ENCODE data around the gene DECR2. TPM values are rescaled to one million over a fixed set of nuclear protein-coding genes. Genes with fewer than 3 reads are reported as not detected.
A peak's percentile ranks its signal among the peaks of the same experiment; 100 is the strongest.
"Not testable (repeated sequence)": the region's sequence is repeated elsewhere in the genome, so short reads cannot be mapped to it uniquely, and the experiment has no call there.

DECR2 gene
- total RNA-seq, 2 donors from 2014 or later, result 12.0 to 12.7 TPM

GRCh38 chr16:372302-372983 is 29.2 kb upstream of the DECR2 start:
- H3K9me3 Mint-ChIP-seq, result no peaks in the 10 kb centered on the region
- H3K4me3 Mint-ChIP-seq, result peak overlapping the region; percentile 20
- peak overlapping the region; percentile 43 for H3K27ac Mint-ChIP-seq
- no peaks in the 10 kb centered on the region for H3K27me3 Mint-ChIP-seq
- H3K36me3 Mint-ChIP-seq (ENCODE audit: low read depth), result peaks cover 31% of the 10 kb centered on the region
- H3K4me1 Mint-ChIP-seq, result peaks cover 6% of the 10 kb centered on the region
- no peak for ATAC-seq (replicated peaks)

DNA sequence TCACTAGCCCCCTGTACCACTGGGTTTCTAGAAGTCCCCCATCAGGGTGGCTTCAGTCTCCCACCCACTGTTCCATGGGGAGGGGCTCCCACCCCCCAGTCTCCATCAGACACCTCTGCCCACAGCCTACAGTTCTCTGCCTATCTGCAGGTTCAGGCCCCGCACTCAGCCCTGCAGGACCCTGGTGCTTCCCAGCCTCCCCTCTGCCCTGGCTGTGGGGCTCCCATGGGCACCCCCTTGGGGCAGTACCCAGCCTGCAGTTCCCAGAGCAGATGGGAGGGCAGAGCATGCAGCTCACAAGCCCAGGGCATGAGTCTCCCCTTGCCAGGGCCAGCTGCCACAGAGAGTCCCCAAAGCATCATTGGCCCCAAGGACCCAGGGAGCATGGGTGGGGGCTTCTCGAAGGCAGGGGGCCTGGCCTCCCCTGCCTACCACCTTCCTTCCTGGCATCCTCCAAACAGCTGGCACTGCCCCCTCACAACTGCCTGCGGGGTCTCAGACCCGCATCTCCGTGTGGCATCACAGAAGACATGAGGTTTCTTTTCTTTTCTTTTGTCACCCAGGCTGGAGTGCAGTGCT is 28.6 kb upstream of the DECR2 start:
- Mint-ChIP-seq H3K4me3 (no peak overlapping the region), H3K27me3 (no peaks in the 10 kb centered on the region), H3K4me1 (peaks cover 6% of the 10 kb centered on the region), H3K9me3 (no peaks in the 10 kb centered on the region), H3K36me3 (ENCODE audit: low read depth) (peaks cover 28% of the 10 kb centered on the region), H3K27ac (peak overlapping the region; percentile 26)
- ATAC-seq (replicated peaks), result no peak

- H3K27ac Mint-ChIP-seq, result no peak overlapping the region
- H3K36me3 Mint-ChIP-seq (ENCODE audit: low read depth), result peaks cover 24% of the 10 kb centered on the region
- H3K27me3 Mint-ChIP-seq, result no peaks in the 10 kb centered on the region
- no peak overlapping the region for H3K4me3 Mint-ChIP-seq
- H3K4me1 Mint-ChIP-seq, result peaks cover 6% of the 10 kb centered on the region
- H3K9me3 Mint-ChIP-seq, result no peaks in the 10 kb centered on the region
- no peak for ATAC-seq (replicated peaks)
These were observed 27.7 kb upstream of the DECR2 start for GRCh38 chr16:373848-374615.

- H3K36me3 Mint-ChIP-seq (ENCODE audit: low read depth), result peaks cover 18% of the 10 kb centered on the region
- H3K4me3 Mint-ChIP-seq, result no peak overlapping the region
- no peaks in the 10 kb centered on the region for H3K9me3 Mint-ChIP-seq
- no peak for ATAC-seq (replicated peaks)
- peaks cover 6% of the 10 kb centered on the region for H3K4me1 Mint-ChIP-seq
- H3K27me3 Mint-ChIP-seq, result no peaks in the 10 kb centered on the region
- no peak overlapping the region for H3K27ac Mint-ChIP-seq
These were observed 27.1 kb upstream of the DECR2 start for GRCh38 chr16:374616-374926.

DNA sequence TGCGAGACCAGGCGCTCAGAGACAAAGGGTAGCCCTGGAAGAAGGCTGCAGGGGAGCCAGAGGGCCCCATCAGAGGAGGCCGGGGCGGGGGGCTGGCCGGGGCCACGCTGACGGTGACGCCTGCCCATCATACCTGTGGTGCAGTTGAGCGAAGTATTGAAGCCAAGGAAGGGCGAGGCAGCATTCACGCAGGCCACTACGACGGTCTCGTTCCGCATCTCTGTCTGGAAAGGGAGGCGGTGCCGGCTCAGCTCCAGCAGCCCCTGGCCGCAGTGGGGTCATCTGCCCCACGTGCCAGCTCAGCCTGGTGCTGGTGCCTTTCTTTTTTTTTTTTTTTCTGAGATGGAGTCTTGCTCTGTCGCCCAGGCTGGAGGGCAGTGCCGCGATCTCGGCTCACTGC is 26.5 kb upstream of the DECR2 start:
- H3K4me1 Mint-ChIP-seq, result peaks cover 6% of the 10 kb centered on the region
- H3K9me3 Mint-ChIP-seq, result no peaks in the 10 kb centered on the region
- H3K27ac Mint-ChIP-seq, result no peak overlapping the region
- H3K4me3 Mint-ChIP-seq, result no peak overlapping the region
- no peaks in the 10 kb centered on the region for H3K27me3 Mint-ChIP-seq
- ATAC-seq (replicated peaks), result no peak
- peaks cover 13% of the 10 kb centered on the region for H3K36me3 Mint-ChIP-seq (ENCODE audit: low read depth)

DNA sequence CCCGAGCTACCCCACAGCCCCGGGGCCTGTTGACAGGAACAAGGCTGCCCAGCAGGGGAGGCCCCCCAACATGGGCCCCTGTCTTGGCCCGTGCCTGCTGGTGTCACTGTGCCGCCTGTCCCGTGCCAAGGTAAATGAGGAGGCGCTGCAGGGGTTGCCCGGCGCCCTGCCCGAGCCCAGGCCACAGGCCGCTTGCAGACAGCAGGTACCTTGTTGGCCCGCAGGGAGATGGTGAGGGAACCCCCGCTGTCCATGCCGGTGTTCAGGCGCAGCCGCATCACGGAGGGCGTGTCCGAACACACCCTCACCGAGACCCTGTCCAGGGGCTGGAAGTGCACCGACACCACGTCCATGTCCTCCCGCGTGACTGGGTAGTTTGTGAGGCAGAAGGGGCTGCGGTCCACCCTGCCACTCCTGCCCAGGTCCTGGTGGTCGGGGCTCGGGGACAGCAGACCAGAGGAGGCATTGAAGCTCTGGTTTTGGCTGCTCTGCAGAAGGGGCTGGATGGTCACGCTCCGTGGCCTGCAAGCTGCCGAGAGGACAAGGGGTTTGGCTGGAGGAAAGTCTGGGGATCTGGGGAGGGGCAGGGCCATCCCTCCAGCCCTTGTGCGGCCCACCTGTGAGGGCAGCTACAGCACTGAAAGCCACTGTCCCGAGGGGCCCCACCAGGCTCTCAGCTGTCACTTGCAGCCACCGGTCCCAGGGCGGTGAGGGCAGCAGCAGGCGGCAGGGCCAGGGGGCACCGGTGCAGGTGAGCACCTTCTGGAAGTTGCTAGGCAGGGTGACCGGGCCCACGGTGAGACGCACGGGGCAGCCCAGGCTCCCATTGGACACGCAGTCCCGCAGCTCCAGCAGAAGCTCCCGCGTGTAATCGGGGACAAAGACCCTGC is 25.5 kb upstream of the DECR2 start:
- H3K4me1 Mint-ChIP-seq, result no peaks in the 10 kb centered on the region
- no peak overlapping the region for H3K27ac Mint-ChIP-seq
- ATAC-seq (replicated peaks), result no peak
- H3K4me3 Mint-ChIP-seq, result no peak overlapping the region
- no peaks in the 10 kb centered on the region for H3K27me3 Mint-ChIP-seq
- peaks cover 5% of the 10 kb centered on the region for H3K36me3 Mint-ChIP-seq (ENCODE audit: low read depth)
- no peaks in the 10 kb centered on the region for H3K9me3 Mint-ChIP-seq

DNA sequence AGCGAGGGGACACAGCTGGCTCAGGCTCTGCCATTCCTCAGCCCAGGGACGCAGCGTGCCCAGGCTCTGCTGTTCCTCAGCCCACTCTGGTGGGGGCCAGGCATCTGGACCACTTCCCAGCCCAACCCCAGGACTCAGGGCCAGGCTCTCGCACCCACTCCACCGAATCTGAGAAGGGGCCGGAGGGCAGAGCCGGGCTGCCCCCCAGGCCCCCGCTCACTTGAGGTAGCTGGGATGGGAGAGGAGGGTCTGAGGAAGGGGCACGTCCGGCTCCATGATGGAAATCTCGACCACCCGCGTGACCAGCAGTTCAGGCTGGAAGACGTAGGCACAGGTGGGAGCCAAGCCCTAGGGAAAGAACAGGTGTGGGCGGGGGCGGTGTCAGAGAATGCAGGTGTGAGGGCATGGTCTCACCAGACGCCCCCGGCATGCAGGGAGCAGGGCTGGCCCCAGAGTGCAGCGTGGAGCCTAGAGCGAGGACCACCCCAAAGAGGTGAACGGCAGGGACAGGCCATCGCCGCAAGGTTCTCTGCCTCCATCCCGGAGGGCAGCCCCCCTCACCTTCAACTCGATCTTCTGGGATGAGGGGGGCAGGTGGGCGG is 24.8 kb upstream of the DECR2 start:
- Mint-ChIP-seq H3K27me3 (no peaks in the 10 kb centered on the region), H3K36me3 (ENCODE audit: low read depth) (peaks cover 5% of the 10 kb centered on the region), H3K4me1 (no peaks in the 10 kb centered on the region), H3K27ac (no peak overlapping the region), H3K4me3 (no peak overlapping the region), H3K9me3 (no peaks in the 10 kb centered on the region)
- ATAC-seq (replicated peaks), result no peak

DNA sequence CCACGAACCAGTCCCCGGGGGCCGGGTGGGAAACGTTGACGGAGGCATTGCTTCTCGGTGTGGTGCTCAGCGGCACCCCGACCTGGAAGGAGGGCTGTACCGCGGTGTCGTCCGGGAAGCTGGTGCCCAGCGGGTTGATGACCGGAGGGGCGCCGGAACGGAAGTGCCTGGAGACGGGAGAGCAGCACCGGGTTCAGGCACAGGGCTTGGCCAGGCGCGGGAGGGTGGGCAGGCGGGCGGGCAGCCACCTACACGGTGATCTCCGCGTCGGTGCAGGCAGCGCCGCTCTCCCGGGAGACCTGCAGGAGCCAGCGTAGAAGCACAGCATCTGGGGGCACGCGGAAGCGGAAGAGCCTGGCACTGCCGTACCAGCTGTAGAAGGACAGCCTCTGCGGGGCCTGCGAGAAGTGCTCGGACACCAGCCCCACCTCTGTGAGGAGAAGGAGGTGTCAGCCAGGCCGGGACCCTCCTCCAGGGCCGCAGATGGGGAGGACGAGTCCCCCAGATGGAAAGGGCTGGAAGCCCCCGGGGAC is 24.2 kb upstream of the DECR2 start:
- Mint-ChIP-seq H3K27ac (no peak overlapping the region), H3K27me3 (no peaks in the 10 kb centered on the region), H3K4me3 (no peak overlapping the region), H3K4me1 (no peaks in the 10 kb centered on the region), H3K36me3 (ENCODE audit: low read depth) (peaks cover 5% of the 10 kb centered on the region), H3K9me3 (no peaks in the 10 kb centered on the region)
- ATAC-seq (replicated peaks), result no peak

- H3K27me3 Mint-ChIP-seq; H3K9me3 Mint-ChIP-seq; H3K4me1 Mint-ChIP-seq; ATAC-seq (replicated peaks); H3K27ac Mint-ChIP-seq; H3K4me3 Mint-ChIP-seq; H3K36me3 Mint-ChIP-seq (ENCODE audit: low read depth): not testable (repeated sequence)
These were observed 23.4 kb upstream of the DECR2 start for GRCh38 chr16:378113-378820.

GRCh38 chr16:378821-379182 is 22.9 kb upstream of the DECR2 start:
- Mint-ChIP-seq H3K36me3 (ENCODE audit: low read depth) (no peaks in the 10 kb centered on the region), H3K27ac (no peak overlapping the region), H3K27me3 (no peaks in the 10 kb centered on the region), H3K4me1 (peaks cover 6% of the 10 kb centered on the region), H3K4me3 (peak overlapping the region; percentile 70), H3K9me3 (no peaks in the 10 kb centered on the region)
- no peak for ATAC-seq (replicated peaks)

DNA sequence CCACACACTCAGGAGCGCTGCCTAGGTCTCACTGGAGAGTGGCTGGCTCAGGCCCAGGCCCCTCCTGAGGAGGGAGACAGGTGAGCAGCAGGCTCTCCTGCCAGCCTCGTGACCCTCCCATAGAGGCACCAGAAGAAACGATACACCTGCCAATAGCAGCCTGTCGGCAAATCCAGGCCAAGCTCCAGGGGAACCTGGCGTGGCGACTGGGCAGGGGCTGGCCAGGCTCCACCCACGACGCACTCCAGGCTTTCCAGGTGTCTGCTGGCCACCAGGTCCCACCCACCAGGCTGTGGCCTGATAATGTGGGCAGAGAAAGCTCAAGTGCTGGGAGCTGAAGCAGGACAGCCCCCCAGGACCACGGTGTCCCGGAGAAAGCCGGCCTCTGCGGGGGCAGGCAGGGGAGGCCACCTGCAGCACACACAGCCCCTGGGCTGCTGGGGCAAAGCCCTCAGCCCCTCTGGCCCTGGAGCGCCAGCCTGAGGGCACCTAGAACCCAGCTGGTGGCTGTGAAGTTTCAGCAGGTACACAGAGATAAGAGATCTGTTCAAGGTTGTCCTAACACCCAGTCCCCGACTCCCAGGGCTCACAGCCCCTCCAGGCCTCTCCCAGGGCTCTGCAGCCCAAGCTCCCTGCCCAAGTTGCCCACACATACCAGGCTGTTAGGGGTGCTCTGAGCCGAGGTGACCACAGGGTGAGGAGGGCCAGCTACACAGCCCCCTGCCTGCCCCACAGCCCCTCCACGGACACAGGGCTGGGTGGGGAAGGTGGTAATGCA is 22.3 kb upstream of the DECR2 start:
- Mint-ChIP-seq H3K36me3 (ENCODE audit: low read depth) (no peaks in the 10 kb centered on the region), H3K9me3 (no peaks in the 10 kb centered on the region), H3K27me3 (no peaks in the 10 kb centered on the region), H3K27ac (peak overlapping the region; percentile 78), H3K4me3 (peak overlapping the region; percentile 70), H3K4me1 (peaks cover 6% of the 10 kb centered on the region)
- ATAC-seq (replicated peaks), result no peak

- no peaks in the 10 kb centered on the region for H3K9me3 Mint-ChIP-seq
- H3K4me3 Mint-ChIP-seq, result peak overlapping the region; percentile 70
- no peaks in the 10 kb centered on the region for H3K27me3 Mint-ChIP-seq
- no peak for ATAC-seq (replicated peaks)
- H3K4me1 Mint-ChIP-seq, result peaks cover 6% of the 10 kb centered on the region
- peak overlapping the region; percentile 78 for H3K27ac Mint-ChIP-seq
- no peaks in the 10 kb centered on the region for H3K36me3 Mint-ChIP-seq (ENCODE audit: low read depth)
These were observed 21.5 kb upstream of the DECR2 start for GRCh38 chr16:379961-380761.

- Mint-ChIP-seq H3K4me1 (peaks cover 6% of the 10 kb centered on the region), H3K4me3 (peak overlapping the region; percentile 70), H3K36me3 (ENCODE audit: low read depth) (no peaks in the 10 kb centered on the region), H3K27me3 (no peaks in the 10 kb centered on the region), H3K27ac (peak overlapping the region; percentile 78), H3K9me3 (no peaks in the 10 kb centered on the region)
- no peak for ATAC-seq (replicated peaks)
These were observed 21.0 kb upstream of the DECR2 start for GRCh38 chr16:380762-381011.
